ENCODE results near the gene MEG3.

MEG3 gene

GRCh38 chr14:100851946-100852620, 26.2 kb downstream of the MEG3 start:
- TF ChIP-seq, protein P1, sequence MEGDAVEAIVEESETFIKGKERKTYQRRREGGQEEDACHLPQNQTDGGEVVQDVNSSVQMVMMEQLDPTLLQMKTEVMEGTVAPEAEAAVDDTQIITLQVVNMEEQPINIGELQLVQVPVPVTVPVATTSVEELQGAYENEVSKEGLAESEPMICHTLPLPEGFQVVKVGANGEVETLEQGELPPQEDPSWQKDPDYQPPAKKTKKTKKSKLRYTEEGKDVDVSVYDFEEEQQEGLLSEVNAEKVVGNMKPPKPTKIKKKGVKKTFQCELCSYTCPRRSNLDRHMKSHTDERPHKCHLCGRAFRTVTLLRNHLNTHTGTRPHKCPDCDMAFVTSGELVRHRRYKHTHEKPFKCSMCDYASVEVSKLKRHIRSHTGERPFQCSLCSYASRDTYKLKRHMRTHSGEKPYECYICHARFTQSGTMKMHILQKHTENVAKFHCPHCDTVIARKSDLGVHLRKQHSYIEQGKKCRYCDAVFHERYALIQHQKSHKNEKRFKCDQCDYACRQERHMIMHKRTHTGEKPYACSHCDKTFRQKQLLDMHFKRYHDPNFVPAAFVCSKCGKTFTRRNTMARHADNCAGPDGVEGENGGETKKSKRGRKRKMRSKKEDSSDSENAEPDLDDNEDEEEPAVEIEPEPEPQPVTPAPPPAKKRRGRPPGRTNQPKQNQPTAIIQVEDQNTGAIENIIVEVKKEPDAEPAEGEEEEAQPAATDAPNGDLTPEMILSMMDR (IDR thresholded peaks at IDR 0.05) = no peak
- Histone ChIP-seq H3K36me3 (ENCODE audit: control insufficient read depth, insufficient read depth, low read length) (no peaks in the 10 kb centered on the region), H3K27me3 (ENCODE audit: control insufficient read depth, insufficient read depth, low read length) (no peaks in the 10 kb centered on the region), H3K9me3 (ENCODE audit: control insufficient read depth, low read length) (no peaks in the 10 kb centered on the region), H3K4me3 (ENCODE audit: low read depth, low read length) (no peak overlapping the region), H3K79me2 (no peaks in the 10 kb centered on the region), H2AFZ (no peak overlapping the region), H3K27ac (no peak overlapping the region), H3K4me2 (ENCODE audit: low read length) (no peak overlapping the region), H3K4me1 (no peaks in the 10 kb centered on the region), H3K9ac (no peak overlapping the region)

GRCh38 chr14:100854435-100854834, 28.5 kb downstream of the MEG3 start:
- TF ChIP-seq, protein P1 (IDR thresholded peaks at IDR 0.05) = no peak
- H3K27ac ChIP-seq = no peak overlapping the region
- H2AFZ ChIP-seq = no peak overlapping the region
- H3K9me3 ChIP-seq (ENCODE audit: control insufficient read depth, low read length) = no peaks in the 10 kb centered on the region
- H3K4me2 ChIP-seq (ENCODE audit: low read length) = no peak overlapping the region
- H3K9ac ChIP-seq = no peak overlapping the region
- no peaks in the 10 kb centered on the region for H3K36me3 ChIP-seq (ENCODE audit: control insufficient read depth, insufficient read depth, low read length)
- no peaks in the 10 kb centered on the region for H3K79me2 ChIP-seq
- H3K27me3 ChIP-seq (ENCODE audit: control insufficient read depth, insufficient read depth, low read length) = no peaks in the 10 kb centered on the region
- no peaks in the 10 kb centered on the region for H3K4me1 ChIP-seq
- no peak overlapping the region for H3K4me3 ChIP-seq (ENCODE audit: low read depth, low read length)

DNA sequence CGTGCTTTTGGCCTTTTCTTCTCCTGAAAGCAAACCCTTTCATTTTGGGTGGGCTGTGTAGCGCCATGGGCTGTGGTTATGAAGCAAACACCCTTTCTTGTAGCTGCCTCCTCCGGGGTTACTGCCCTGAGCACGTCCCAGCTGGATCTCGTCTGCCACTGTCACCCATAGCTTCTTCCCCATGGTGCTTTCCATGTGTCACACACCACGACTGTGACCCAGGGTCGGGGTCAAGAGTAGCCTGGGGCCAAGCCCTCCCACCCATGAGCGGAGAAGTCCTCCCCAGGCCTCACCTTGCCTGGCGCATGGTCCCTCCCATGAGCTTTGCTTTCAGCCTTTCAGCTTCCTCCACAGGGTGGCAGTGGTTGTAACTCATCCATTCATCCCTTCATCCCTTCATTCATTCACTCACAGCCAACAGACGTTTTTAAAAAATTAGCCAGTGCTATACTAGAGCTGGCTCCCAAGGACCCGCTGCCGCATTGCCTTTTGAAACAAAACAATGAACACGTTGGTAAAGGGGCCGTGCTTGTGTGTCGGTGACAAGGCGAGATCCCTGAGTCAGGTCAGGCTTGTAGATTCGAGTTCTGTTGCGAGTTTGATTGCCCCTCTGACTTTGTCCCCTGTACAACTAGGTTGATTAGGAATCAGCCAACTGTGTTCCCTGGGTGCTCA, 29.5 kb downstream of the MEG3 start:
- Histone ChIP-seq H3K27ac (no peak overlapping the region), H3K27me3 (ENCODE audit: control insufficient read depth, insufficient read depth, low read length) (no peaks in the 10 kb centered on the region), H3K36me3 (ENCODE audit: control insufficient read depth, insufficient read depth, low read length) (no peaks in the 10 kb centered on the region), H3K9me3 (ENCODE audit: control insufficient read depth, low read length) (no peaks in the 10 kb centered on the region), H2AFZ (no peak overlapping the region), H3K79me2 (no peaks in the 10 kb centered on the region), H3K4me1 (no peaks in the 10 kb centered on the region), H3K9ac (no peak overlapping the region), H3K4me2 (ENCODE audit: low read length) (no peak overlapping the region), H3K4me3 (ENCODE audit: low read depth, low read length) (no peak overlapping the region)
- TF ChIP-seq, protein P1 (IDR thresholded peaks at IDR 0.05) = no peak

- TF ChIP-seq, protein P1 (IDR thresholded peaks at IDR 0.05) = no peak
These were observed 30.4 kb downstream of the MEG3 start for GRCh38 chr14:100856056-100856950.

More at GRCh38 chr14:100856056-100856950, 30.4 kb downstream of the MEG3 start:
- Histone ChIP-seq H3K27ac (no peak overlapping the region), H3K9ac (no peak overlapping the region), H3K79me2 (no peaks in the 10 kb centered on the region), H3K36me3 (ENCODE audit: control insufficient read depth, insufficient read depth, low read length) (no peaks in the 10 kb centered on the region), H3K4me3 (ENCODE audit: low read depth, low read length) (no peak overlapping the region), H3K4me2 (ENCODE audit: low read length) (no peak overlapping the region), H3K27me3 (ENCODE audit: control insufficient read depth, insufficient read depth, low read length) (no peaks in the 10 kb centered on the region), H3K4me1 (no peaks in the 10 kb centered on the region), H3K9me3 (ENCODE audit: control insufficient read depth, low read length) (no peaks in the 10 kb centered on the region), H2AFZ (no peak overlapping the region)
